ENCODE results near the gene KIF20B. TPM values are rescaled to one million over a fixed set of nuclear protein-coding genes. Genes with fewer than 3 reads are reported as not detected.

Gene KIF20B, protein sequence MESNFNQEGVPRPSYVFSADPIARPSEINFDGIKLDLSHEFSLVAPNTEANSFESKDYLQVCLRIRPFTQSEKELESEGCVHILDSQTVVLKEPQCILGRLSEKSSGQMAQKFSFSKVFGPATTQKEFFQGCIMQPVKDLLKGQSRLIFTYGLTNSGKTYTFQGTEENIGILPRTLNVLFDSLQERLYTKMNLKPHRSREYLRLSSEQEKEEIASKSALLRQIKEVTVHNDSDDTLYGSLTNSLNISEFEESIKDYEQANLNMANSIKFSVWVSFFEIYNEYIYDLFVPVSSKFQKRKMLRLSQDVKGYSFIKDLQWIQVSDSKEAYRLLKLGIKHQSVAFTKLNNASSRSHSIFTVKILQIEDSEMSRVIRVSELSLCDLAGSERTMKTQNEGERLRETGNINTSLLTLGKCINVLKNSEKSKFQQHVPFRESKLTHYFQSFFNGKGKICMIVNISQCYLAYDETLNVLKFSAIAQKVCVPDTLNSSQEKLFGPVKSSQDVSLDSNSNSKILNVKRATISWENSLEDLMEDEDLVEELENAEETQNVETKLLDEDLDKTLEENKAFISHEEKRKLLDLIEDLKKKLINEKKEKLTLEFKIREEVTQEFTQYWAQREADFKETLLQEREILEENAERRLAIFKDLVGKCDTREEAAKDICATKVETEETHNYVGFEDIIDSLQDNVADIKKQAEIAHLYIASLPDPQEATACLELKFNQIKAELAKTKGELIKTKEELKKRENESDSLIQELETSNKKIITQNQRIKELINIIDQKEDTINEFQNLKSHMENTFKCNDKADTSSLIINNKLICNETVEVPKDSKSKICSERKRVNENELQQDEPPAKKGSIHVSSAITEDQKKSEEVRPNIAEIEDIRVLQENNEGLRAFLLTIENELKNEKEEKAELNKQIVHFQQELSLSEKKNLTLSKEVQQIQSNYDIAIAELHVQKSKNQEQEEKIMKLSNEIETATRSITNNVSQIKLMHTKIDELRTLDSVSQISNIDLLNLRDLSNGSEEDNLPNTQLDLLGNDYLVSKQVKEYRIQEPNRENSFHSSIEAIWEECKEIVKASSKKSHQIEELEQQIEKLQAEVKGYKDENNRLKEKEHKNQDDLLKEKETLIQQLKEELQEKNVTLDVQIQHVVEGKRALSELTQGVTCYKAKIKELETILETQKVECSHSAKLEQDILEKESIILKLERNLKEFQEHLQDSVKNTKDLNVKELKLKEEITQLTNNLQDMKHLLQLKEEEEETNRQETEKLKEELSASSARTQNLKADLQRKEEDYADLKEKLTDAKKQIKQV (N-terminal part only)
- total RNA-seq (ENCODE audit: low replicate concordance): 0.82 and 4.2 TPM in 2 replicates

DNA sequence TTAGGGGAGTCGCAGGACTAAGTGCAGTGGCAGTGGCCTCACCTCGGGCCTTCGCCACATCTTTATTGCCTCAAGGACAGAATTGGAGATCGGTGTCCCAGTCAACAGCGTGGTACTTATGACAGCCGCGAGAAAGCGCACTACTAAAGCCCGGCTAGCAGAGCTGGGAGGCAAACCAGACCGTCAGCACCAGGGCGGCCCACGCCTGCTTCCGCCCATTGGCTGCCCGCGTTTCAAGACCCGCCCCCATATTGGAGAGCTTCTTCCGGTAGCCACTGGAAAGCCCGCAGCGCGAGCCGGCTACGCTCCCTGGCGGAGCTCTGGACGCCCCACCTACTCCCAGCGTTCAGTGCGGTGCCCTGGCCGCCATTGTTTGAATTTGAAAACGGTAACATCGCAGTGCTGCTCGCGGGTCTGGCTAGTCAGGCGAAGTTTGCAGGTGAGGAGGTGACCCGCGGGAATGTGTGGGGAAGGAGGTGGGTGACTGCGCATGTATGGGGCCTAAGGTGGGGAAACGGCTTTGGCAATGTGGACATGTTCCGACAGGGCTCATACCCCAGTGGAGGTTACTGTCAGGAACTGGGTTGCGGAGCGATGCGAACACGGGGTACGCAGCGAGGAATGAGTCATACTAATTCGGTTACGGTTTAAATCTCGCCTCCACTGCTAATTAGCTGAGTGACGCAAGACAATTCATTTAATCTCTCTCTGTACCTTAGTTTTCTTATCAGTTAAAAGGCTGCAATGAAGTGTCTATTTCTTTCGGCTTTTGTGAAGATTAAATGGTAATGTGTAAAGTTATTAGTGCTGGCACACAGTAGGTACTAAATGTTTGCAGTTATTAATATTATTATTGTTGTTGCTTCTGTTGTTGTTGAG is at the start of gene KIF20B:
KIF20B (plus strand) TSS at position 349 of the 879 bp plus-strand sequence. CDS start 3,705 bp downstream, outside the sequence.

Other genes with a start within 250 kb of the KIF20B start
- 0.12 and 0.75 TPM in 2 replicates for gene SLC16A12, start 166.0 kb upstream of the KIF20B start, total RNA-seq (ENCODE audit: low replicate concordance)
- gene PANK1, start 56.3 kb upstream of the KIF20B start, total RNA-seq (ENCODE audit: low replicate concordance): 2.6 and 6.0 TPM in 2 replicates

All from smooth muscle cell of the coronary artery (primary cell).